Measurements from ENCODE around the gene MYBPC2. TPM values are rescaled to one million over a fixed set of nuclear protein-coding genes. Genes with fewer than 3 reads are reported as not detected.

MYBPC2 gene
- total RNA-seq: not detected in 2 replicates

DNA sequence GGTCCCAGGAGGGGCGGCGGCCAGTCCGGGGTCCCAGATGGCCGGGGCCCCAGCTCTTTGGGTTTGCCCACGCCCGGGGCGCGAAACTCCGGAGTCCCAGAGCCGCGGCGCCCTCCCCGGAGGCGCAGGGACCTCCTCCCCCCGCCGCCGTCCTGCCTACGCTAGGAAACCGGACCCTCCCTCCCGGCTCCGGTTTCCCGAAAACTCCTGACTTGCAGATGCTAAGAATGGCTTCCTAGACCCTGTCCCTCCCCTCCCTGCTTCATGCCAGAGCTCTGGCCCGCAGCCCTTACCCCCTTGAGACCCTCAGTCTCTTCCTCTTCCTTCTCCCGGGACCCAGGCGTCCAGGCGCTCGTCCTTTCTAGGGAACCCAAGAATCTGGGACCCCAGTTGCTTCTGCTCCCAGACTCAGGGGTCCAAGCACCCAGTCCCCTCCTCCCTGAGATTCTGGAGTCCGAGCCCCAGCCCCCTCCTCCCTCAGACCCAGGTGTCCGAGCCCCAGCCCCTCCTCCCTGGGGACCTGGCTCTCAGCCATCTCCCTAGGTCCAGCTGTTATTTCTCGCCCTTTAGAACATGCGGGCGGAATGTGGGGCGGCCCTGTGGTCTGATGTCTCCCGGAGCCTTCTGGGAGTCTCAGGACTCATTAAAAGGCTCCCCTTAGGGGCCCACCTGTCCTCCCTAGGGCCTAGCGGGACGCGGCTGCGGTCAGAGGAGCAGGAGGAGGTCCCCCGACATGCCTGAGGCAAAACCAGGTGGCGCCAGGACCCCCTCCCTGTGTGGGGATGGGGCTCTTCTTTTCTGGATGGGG, at the start of gene MYBPC2:
Gene MYBPC2 (plus strand): TSS at position 672 of the 808 bp plus-strand sequence. CDS start 62 bp downstream, at position 734.

GRCh38 chr19:50383852-50384684, 48.6 kb upstream of the MYBPC2 start, which contains the start of gene POLD1:
Gene POLD1, plus strand, starts transcription at chr19:50384347. Its CDS starts 14,505 bp downstream, at chr19:50398852.

GRCh38 chr19:50418176-50419021, 14.3 kb upstream of the MYBPC2 start, which contains the start of gene SPIB:
Gene SPIB, plus strand, starts transcription at chr19:50418938. Its CDS starts 25 bp downstream, at chr19:50418963.

DNA sequence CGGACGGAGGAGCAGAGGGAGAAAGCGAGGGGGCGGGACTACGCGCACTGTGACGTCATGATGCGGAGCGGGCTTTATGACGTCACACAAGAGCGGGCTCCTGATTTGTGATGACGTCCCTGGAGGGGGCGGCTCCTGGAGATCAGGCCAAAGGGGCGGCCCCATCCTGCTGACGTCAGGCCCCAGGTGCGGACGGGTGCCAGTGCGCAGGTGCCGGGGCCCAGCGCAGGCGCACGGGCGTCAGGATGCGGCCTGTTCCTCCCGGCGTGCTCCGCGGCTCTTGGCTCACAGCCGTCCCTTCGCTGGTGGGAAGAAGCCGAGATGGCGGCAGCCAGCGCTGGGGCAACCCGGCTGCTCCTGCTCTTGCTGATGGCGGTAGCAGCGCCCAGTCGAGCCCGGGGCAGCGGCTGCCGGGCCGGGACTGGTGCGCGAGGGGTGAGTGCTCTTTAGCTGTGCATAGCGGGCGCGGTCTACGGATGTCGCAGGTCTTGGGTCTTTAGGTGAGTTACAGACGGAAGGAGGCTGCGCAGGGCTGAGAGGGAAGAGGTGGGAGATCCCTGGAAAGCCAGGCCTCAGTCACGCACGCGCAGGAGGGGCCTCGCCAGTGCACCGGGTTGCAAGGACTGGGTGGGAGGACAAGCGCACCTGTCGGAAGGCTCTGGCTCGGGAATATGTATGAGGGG, 43.7 kb downstream of the MYBPC2 start, which contains the start of the genes EMC10 and GARIN5A:
Gene EMC10 (plus strand): TSS at position 284 of the 683 bp plus-strand sequence. CDS start 38 bp downstream, at position 322.
Gene GARIN5A (minus strand): TSS at position 625 of the 683 bp plus-strand sequence. CDS start 460 bp downstream, at position 165.

GRCh38 chr19:50511069-50511822, 78.6 kb downstream of the MYBPC2 start, which contains the start of gene JOSD2:
Gene JOSD2, minus strand, starts transcription at chr19:50511191. Its CDS starts 760 bp downstream, at chr19:50510431.

GRCh38 chr19:50513746-50514345, 81.2 kb downstream of the MYBPC2 start, which contains the start of gene ASPDH:
Gene ASPDH, minus strand, starts transcription at chr19:50513913. Its CDS starts 90 bp downstream, at chr19:50513823.

Other genes with a start within 250 kb of the MYBPC2 start
- gene MYH14, start 229.3 kb upstream of the MYBPC2 start, total RNA-seq: 0.32 and 0.65 TPM in 2 replicates
- 0.13 TPM in 1 of 2 replicates, not detected in the other for gene KCNC3, start 103.5 kb upstream of the MYBPC2 start, total RNA-seq
- 0.13 and 0.22 TPM in 2 replicates for gene NAPSA, start 67.3 kb upstream of the MYBPC2 start, total RNA-seq
- 49.3 and 57.5 TPM in 2 replicates for gene NR1H2, start 56.4 kb upstream of the MYBPC2 start, total RNA-seq
- gene POLD1, start 48.5 kb upstream of the MYBPC2 start, total RNA-seq: 9.4 and 10.5 TPM in 2 replicates
- not detected in 2 replicates for gene SPIB, start 14.0 kb upstream of the MYBPC2 start, total RNA-seq
- gene EMC10, start 43.6 kb downstream of the MYBPC2 start, total RNA-seq: 34.8 and 38.3 TPM in 2 replicates
- 0.78 TPM in 1 of 2 replicates, not detected in the other for gene GARIN5A, start 44.0 kb downstream of the MYBPC2 start, total RNA-seq
- 18.9 and 21.6 TPM in 2 replicates for gene JOSD2, start 78.3 kb downstream of the MYBPC2 start, total RNA-seq
- gene ASPDH, start 81.0 kb downstream of the MYBPC2 start, total RNA-seq: not detected in 2 replicates
- gene LRRC4B, start 135.5 kb downstream of the MYBPC2 start, total RNA-seq: not detected in 2 replicates
- not detected in 2 replicates for gene SYT3, start 207.0 kb downstream of the MYBPC2 start, total RNA-seq
- not detected in 2 replicates for gene C19orf81, start 216.6 kb downstream of the MYBPC2 start, total RNA-seq